AG04449 (cell line): ENCODE results near the gene S1PR1.
A peak's percentile ranks its signal among the peaks of the same experiment; 100 is the strongest.

Experiments
- CTCF ChIA-PET: fragments of 350-600 bp; formaldehyde crosslinking; extraction: SDS; loops from one replicate; lab custom pipeline; 2021; ENCODE audit warnings: antibody characterized with exemption; lab: Yijun Ruan, JAX
- POLR2A ChIA-PET: fragments of 400-600, 350-600 bp; formaldehyde crosslinking; extraction: SDS; loops from one replicate; lab custom pipeline; 2020; ENCODE audit warnings: antibody characterized with exemption, inconsistent platforms; lab: Yijun Ruan, JAX
- DNase-seq: peaks from one replicate; pipeline ENCODE4 v3.0.0-alpha.2; 2010; ENCODE audit warnings: low read depth, low spot score
- H3K4me3 ChIP-seq: 2 replicates; pipeline ENCODE4 v1.5.1; 2011; ENCODE audit warnings: low read depth, mild to moderate bottlenecking, control low read depth, low read length
- CTCF ChIP-seq: IDR thresholded peaks from one replicate; pipeline ENCODE4 v1.5.1; 2011; ENCODE audit warnings: mild to moderate bottlenecking, moderate library complexity, low read length, control low read depth, inconsistent platforms; ENCODE audit not compliant: insufficient read depth; ENCODE audit errors: missing control alignments

Gene S1PR1

GRCh38 chr1:101238031-101238628 is 1.3 kb downstream of the S1PR1 start:
- H3K4me3 ChIP-seq = peak overlapping the region; percentile 74
- TF ChIP-seq CTCF = no peak
- DNase-seq = no peak
- ChIA-PET CTCF (interaction anchor here (0.6 to 5.3 kb wide), 64 partner anchors 10 to 358 kb away, joined by 3 to 98 read pairs (median 4); partner anchors contain the start of genes DPH5 and EXTL2), POLR2A (interaction anchor here (0.6 kb wide), 1 partner anchor 15 kb away, joined by 3 read pairs; no protein-coding TSS in a partner anchor)

GRCh38 chr1:101238681-101239094 is 1.9 kb downstream of the S1PR1 start:
- H3K4me3 ChIP-seq = peak overlapping the region; percentile 74
- DNase-seq = peak; percentile 53
- peak; percentile 98 for TF ChIP-seq CTCF
- POLR2A ChIA-PET = interaction anchor here (0.6 kb wide), 1 partner anchor 14 kb away, joined by 3 read pairs; no protein-coding TSS in a partner anchor
- CTCF ChIA-PET = interaction anchor here (0.6 to 5.3 kb wide), 65 partner anchors 11 to 359 kb away, joined by 3 to 98 read pairs (median 4); partner anchors contain the start of genes DPH5 and EXTL2

- TF ChIP-seq CTCF = no peak
- POLR2A ChIA-PET = no interaction called here
- CTCF ChIA-PET = interaction anchor here (0.6 to 5.3 kb wide), 61 partner anchors 11 to 359 kb away, joined by 3 to 98 read pairs (median 4); partner anchors contain the start of genes DPH5 and EXTL2
- no peak overlapping the region for H3K4me3 ChIP-seq
- DNase-seq = no peak
These were observed 2.5 kb downstream of the S1PR1 start for GRCh38 chr1:101239095-101240040.

- no peak overlapping the region for H3K4me3 ChIP-seq
- DNase-seq = no peak
- CTCF ChIA-PET = interaction anchor here (0.8 to 5.3 kb wide), 17 partner anchors 11 to 360 kb away, joined by 3 to 98 read pairs (median 4); partner anchors contain the start of gene DPH5
- POLR2A ChIA-PET = no interaction called here
- no peak for TF ChIP-seq CTCF
These were observed 3.2 kb downstream of the S1PR1 start for GRCh38 chr1:101240041-101240430.

GRCh38 chr1:101241485-101242225 is 4.8 kb downstream of the S1PR1 start:
- no peak overlapping the region for H3K4me3 ChIP-seq
- DNase-seq = no peak
- no peak for TF ChIP-seq CTCF
- ChIA-PET POLR2A (no interaction called here), CTCF (interaction anchor here (2.1 to 5.3 kb wide), 4 partner anchors 9 to 320 kb away, joined by 5 to 98 read pairs (median 32); no protein-coding TSS in a partner anchor)
